ENCODE data around the gene SPTBN4.
A peak's percentile ranks its signal among the peaks of the same experiment; 100 is the strongest.
"Not testable (repeated sequence)": the region's sequence is repeated elsewhere in the genome, so short reads cannot be mapped to it uniquely, and the experiment has no call there.

Gene SPTBN4

DNA sequence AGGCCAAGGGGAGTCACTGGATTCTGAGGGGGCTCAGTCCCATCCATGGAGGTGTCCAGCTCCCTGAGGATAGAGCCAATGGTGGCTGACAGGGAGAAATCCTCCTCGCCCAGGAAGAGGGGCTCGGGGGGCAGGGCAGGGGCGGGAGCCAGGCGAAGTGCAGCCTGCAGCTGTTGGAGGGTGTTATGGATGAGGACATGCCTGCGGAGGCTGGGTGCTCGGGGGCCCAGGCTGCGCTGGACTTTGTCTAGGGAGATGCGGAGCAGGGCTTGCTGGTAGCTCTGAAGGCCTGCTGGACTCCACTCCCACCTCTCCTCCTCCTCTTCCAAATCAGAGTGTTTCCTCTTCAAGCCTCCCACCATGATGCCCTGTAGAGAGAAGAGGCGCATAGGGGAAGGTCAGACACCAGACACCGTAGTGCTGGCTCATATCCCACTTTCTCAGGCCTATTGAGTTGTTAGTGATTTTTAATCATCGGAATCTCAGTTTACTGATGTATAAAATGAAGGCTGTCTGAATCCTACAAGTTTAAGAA is 25.0 kb upstream of the SPTBN4 start:
- no peak for DNase-seq (ENCODE audit: low spot score)

DNA sequence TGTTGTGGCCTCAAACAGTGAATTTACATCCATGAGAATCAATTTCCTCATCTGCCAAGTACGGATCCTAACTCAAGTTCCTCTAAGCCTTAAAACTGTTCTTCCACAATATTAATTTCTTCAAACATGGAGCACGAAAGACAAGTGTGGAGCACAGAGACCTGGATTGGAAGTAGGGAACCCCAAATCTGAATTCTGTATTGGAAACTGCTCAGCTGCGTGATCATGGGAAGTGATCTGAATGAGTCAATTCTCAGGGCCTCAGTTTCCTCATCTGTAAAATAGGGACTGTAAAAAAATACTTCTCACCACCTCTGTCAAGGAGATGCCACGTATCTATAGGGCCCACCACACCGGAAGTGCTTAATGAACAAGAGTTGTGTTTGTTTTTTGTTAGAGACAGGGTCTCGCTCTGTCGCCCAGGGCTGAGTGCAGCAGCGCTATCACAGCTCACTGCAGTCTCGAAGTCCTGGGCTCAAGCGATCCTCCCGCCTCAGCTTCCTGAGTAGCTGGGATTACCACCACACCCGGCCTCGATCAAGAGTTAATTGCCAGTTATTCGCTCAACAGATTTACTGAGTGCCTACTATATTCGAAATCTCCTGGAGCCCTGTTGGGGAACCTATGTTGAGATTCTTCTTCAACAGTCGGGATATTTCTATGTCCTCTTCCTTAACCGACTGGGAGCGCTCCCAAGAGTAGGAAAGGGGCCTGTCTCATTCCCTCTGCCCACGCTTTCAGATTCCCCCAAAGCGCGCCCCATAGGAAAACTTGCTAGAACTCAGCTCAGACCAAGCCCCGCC is 24.3 kb upstream of the SPTBN4 start:
- no peak for DNase-seq (ENCODE audit: low spot score)

DNA sequence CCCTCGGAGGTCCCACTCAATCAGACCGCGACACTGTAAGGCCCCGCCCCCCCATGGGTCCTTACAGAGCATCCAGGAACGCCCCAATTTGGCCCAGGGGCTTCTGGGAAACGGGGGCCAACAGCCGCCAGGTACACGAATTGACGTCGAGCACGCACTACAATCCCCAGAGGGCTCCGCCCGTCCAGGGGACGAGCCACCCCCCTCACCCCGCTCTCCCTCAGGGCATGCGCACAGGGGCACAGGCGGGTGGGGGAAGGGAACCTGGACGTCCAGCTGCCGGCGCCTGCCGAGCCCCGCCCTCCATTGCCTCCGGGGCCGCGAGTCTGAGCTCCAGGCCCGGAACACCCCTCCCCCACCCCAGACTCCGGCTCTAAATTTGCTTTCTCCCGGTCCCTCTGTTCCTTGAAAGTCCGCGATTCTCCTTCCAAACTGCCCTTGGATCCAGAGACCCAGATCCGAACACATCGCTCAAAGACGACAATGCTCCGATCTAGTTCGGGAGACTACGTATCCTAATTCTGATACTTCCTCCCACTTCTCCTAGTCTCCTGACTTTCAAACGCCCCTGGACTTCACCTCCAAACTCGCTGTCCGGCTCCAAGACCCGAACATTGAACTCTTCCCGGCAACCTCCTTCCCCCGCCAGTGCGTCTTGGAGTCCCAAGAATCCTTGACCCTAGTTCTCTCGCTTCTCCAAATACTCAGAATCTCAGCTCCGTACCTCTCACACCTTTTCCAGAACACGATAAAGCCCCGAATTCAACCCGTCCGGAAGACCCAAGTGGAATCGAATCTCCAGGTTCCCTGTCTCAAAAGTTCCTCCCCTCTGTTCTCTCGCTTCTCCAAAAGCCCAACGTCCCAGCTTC is 23.4 kb upstream of the SPTBN4 start:
- peak; percentile 99 for DNase-seq (ENCODE audit: low spot score)

DNA sequence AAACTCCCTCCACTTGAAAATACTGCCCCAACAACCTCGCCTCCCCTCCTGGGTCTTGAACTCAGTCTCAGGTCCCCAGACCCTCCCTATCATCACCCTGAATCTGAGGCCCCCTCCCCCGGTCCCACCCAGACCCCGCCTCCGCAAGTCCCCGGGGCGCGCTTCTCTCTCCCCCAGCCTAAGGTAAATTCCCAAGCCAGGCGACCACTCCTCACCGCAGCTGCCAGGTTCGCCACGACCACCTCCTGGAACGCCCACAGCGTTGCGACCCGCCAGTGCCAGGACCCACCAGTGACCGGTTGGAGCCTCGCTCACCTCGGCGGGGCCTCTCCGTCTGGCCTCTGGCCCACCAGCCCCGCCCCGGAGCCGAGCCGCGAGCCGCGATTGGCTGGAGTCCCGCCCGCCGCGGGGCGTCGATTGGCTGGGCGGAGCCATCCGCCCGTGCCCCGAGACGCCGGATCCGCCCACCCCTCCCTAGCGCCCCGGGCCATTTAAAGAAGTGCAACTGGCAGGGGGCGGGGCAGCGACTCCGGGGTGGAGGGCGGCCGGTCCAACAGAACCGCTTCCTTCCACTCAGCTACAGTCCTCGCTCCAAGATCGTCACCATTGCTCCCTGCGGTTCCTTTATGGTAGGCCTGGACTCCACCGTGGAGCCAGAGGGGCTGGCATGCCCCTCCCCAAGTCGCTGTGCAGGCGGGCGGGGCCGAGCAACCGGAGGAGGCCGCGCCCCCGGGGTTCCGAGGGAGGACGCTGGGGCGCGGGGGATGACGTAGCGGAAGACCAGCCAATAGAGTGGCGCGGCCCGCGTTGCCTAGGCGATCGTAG is 22.6 kb upstream of the SPTBN4 start, which contains the start of gene SERTAD3:
SERTAD3 (minus strand) TSS at position 336 of the 825 bp plus-strand sequence. CDS start 2,255 bp downstream, outside the sequence.
- peak; percentile 98 for DNase-seq (ENCODE audit: low spot score)

DNA sequence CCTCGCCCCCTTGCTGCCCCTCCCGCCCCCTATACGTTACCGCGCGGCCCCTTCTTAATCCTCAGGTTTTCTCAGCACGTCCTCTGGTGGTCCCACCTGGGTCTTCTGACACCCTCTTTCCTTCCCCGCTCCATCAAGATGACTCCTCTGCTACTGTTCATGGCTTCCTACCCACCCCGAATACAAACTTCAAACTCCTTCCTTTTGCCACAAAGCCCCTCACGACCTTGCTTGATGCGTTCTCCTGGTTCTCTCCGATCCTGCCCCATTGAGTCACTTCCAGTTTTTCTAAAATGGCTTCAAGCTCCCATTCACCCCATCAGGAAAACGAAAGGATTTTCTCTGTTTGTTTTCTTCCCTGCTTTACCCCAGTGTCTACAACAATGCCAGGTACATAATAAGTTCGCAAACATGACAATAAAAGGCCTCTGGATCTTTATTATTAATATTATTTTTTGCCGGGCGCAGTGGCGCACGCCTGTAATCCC is 21.9 kb upstream of the SPTBN4 start:
- DNase-seq (ENCODE audit: low spot score), result no peak

DNA sequence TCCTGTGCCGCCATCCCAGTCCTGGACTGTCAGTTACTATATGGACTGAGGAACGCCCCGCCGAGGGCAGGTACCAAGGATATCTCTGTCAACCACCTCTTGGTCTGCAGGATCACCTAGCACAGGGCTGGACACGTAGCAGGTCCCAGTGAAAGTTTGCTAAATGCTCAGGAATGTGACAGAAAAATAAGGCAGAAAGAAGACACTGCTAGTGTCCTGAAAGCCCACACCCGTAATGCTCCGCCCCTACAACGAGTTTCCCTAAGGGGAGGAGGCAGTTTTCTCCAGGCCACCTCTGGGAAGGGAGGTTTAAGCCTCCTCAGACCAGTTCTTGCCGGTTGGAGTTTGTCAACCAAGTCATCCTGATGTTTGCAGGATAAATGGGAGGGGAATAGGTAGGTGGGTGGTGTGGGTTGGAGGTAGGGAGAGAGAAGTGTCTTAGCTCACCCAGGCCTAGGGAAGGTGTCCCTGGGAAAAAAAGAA is 21.0 kb upstream of the SPTBN4 start:
- DNase-seq (ENCODE audit: low spot score), result no peak

DNA sequence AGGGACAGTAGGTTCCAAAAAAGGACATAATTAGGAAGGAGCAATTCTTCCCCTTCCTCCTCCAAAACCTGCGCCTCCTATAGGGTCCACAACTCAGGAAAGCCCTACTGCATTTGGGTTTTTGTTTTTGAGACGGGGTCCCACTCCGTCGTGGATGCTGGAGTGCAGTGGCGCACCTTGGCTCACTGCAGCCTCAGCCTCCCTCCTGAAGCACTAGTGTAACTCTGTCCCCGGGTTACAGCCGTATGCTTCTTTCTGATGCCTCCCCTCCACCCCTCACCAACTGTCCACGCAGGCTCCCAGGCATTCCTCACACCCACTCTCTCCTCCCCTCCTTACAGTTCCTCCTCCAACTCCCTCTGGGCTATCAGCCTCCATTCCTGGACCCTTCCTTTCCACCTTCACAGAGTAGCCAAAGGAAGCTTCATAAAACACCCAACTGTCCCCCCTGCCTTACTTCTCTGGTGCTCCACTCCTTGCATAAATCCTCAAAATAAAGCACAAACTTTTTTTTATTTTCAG is 20.5 kb upstream of the SPTBN4 start:
- DNase-seq (ENCODE audit: low spot score), result no peak

DNA sequence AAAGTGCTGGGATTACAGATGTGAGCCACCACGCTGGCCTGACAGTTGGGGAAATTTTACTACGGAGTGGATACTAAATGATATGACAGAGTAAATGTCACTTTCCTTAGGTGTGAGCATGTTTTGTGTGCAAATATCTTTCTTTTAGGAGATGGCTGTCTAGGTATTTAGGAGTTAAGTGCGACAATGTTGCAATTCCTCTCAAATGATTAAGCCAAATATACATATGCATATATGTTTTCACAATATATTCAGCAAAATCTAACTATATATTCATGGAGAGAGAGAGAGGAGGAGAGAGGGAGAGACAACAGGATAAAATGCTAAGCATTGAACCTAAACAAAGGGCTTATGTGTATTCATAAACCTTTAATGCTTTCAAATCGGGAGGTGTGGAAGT is 17.3 kb upstream of the SPTBN4 start:
- DNase-seq (ENCODE audit: low spot score), result no peak

DNA sequence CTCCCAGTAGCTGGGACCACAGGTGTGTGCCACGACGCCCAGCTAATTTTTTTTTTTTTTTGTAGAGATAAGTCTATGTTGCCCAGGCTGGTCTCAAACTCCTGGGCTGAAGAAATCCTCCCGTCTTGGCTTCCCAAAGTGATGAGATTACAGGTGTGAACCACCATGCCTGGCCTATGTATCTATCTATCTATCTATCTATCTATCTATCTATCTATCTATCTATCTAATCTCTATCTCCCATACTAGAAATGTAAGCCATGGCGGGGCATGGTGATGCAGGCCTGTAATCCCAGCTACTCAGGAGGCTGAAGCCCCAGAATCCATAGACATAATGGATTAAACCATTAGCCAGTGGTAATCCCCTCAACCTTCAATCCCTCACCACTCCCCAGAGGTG is 16.1 kb upstream of the SPTBN4 start:
- no peak for DNase-seq (ENCODE audit: low spot score)

DNA sequence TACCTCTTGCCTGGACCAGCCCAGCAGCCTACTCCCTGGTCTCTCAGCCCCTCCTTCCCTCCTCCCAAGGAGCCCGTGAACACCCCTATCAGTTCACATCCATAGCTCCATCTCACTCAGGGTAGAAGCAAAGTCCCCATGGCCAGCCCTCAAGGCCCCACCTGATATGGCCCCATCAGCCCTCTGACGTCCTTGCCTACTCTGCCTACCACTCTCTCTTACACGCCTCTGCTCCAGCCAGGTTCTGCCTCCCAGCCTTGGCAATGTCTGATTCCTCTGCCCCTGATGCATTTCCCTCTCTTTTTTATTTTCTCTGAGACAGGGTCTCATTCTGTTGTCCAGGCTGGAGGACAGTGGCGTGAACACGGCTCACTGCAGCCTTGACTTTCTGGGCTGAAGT is 14.8 kb upstream of the SPTBN4 start:
- no peak for DNase-seq (ENCODE audit: low spot score)

DNA sequence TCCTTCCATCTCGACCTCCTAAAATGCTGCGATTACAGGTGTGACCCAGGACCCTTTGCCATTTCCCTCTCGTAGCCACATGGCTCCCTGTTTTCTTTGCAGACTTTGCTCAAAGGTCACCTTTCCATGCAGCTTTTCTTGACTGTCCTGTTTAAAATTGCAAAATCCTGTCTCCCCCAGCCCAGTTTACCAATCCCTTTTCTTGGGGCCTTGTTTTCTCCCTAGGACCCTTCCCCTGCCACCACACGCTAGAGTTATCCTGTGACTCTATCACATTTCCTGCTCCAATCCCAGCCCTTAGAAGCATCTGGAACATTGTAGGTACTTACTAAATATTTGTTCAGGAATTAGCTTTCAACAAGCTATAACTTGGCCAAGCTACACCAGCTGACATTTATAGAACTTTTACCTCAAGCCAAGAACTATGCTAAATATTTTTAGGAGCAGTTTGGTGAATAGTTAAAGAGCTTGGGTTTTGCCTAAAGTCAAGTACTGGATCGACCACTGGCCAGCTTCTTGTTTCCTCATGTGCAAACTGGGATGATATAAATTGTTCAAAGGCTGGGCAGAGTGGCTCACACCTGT is 13.6 kb upstream of the SPTBN4 start:
- DNase-seq (ENCODE audit: low spot score), result no peak

DNA sequence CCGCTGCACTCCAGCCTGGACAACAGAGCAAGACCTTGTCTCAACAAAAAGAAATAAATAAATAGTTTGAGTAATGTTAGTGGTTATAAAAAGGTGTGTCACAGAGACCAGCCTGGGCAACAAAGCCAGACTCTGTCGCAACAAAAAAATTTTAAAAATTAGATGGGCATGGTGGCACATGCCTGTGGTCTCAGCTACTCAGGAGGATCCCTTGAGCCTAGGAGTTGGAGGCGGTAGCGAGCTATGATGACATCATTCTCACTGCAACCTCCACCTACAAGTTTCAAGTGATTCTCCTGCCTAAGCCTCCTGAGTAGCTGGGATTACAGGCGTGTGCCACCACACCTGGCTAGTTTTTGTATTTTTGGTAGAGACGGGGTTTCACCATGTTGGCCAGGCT is 12.9 kb upstream of the SPTBN4 start:
- not testable (repeated sequence) for DNase-seq (ENCODE audit: low spot score)

DNA sequence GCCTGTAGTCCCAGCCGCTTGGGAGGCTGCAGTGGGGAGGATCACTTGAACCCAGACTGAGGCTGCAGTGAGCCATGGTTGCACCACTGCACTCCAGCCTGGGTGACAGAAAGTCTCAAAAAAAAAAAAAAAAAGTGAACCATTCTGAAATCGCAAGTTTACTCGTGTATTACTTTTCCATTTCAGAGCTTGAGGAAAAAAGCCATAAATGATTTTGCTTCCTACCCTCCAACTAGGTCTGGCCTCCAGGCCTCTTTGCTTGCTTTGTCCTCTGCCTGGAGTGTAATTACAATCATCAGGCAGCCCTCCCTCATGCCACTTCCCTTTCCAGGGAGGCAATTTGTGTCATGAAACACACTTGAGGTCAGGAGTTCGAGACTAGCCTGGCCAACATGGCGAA is 9.8 kb upstream of the SPTBN4 start:
- DNase-seq (ENCODE audit: low spot score), result no peak

DNA sequence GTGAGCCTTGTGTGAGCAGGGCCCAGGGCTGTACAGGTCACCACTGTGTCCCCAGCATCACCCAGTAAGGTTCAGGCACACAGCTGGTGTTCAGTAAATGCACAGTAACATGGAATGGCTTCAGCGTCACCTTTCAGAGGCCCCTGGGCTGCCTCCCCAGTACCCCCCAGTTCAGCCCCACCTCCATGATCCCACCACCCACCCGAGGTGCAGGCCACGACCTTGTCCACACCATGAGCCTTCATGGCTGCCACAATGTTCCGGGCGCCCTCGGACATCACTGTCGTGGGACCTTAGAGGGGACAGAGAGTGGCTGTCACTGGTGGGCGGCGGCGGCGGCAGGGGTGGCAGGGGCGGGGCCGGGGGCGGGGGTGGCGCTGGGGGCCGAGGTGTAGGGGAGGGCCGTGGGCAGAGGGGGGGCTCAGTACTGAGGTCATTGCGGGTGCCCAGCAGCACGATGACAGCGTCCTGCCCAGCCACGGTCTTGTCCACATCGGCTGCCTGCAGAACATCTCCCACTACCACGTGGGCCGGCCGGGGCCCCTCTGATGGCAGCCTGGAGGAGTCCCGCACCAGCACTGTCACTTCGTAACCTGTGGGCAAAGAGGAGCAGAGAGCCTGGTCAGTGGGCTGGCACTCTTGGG is 8.7 kb upstream of the SPTBN4 start:
- DNase-seq (ENCODE audit: low spot score), result no peak

DNA sequence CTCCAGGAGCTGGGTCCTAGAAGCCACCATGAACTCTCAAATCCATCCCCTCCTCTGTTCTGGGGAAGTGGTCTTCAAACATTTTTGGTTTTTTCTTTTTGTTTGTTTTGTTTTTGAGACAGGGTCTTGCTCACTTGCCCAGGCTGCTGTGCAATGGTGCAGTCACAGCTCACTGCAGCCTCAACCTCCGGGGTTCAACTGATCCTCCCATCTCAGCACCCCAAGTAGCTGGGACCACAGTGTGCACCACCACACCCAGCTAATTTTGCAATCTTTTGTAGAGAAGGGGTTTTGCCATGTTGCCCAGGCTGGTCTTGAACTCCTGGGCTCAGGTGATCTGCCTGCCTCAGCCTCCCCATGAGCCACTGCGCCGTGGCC is 8.2 kb upstream of the SPTBN4 start:
- no peak for DNase-seq (ENCODE audit: low spot score)

DNA sequence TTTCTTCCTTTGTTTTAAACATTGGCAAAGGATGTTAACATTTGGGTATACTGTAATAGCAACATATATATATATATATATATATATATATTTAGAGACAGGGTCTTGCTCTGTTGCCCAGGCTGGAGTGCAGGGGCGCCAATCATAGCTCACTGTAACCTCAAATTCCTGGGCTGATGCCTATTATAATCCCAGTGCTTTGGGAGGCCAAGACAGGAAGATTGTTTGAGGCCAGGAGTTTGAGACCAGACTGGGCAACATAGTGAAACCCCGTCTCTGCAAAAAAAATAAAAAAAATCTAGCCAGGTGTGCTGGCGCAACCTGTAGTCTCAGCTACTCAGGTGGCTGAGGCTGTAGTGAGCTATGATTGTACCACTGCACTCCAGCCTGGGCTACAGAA is 6.6 kb upstream of the SPTBN4 start:
- DNase-seq (ENCODE audit: low spot score), result no peak

DNA sequence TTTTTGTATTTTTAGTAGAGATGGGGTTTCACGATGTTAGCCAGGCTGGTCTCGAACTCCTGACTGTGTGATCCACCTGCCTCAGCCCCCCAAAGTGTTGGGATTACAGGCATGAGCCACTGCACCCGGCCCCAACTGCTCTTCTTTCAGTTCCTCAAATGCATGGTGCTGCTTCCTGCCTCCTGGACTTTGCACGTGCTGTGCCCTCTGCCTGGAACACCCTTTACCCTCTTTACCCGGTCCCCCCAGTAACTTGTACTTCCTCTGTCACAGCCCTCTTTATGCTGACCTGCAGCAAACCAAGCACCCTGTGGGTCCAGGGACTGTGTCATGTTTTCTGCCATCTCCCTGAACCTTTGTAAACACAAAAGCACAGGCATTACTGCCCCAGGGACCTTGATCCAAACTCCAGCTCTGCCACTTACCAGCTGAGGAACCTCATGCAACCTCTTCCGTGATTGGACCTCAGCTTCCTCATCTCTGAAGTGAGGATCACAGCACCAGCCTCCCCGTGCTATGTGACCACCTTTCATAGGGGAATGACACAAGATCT is 5.1 kb upstream of the SPTBN4 start:
- no peak for DNase-seq (ENCODE audit: low spot score)

DNA sequence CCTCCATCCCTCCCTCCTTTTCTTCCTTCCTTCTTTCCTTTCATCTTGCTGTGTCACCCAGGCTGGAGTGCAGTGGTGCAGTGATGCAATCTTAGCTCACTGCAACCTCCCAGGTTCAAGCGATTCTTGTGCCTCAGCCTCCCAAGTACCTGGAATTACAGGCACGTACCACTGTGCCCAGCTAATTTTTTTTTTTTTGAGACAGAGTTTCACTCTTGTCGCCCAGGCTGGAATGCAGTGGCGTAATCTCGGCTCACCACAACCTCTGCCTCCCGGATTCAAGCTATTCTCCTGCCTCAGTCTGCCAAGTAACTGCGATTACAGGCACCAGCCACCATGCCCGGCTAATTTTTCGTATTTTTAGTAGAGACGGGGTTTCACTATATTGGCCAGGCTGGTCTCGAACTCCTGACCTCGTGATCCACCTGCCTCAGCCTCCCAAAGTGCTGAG is 3.2 kb upstream of the SPTBN4 start:
- not testable (repeated sequence) for DNase-seq (ENCODE audit: low spot score)

DNA sequence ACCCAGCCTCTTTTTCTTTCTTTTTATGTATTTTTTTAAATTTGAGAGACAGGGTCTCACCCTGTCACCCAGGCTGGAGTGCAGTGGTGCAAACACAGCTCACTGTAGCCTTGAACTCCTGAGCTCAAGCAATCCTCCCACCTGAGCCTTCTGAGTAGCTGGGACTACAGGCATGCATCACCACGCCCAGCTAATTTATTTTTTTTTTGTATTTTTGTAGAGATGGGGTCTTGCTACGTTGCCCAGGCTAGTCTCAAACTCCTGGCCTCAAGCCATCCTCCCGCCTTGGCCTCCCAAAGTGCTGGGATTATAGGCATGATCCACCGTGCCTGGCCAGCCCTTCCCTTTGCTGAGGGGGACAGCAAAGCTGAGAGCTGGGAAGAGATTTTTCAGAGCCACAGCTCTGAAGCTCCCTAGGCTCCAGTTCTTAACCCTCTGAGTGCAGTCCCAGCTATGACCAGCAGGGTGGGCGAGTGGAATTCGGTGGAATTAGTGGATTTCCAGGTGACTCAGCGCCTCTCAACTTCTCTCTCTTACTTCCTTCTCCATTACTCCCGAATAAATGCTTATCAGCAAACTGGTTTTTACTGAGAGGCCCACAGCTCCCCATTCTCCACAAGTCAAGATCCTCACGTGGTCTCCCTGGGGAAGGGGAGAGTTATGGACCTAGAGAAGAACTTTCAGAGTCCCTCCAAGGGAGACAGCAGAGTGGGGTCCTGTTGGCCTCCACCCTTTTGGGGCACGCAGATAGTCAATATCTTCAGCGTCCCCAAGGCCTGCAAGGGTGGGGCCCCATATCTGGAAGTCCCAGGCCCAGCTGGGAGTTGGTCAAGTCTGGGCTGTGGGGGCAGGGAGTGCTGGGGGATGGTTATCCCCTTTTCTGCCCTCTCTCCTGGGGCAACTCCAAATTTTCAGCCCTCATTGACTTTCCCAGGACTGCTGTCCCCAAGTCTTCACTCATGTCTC is 2.5 kb upstream of the SPTBN4 start:
- DNase-seq (ENCODE audit: low spot score), result peak; percentile 82

Data from AG08396 (cell line).